Mucosa of rectum (tissue), 2 donors: ENCODE data around the gene GNAT2.
A peak's percentile ranks its signal among the peaks of the same experiment; 100 is the strongest.

Experiments
- H3K27ac ChIP-seq, 2 donors: one replicate each; pipeline ENCODE4 v1.7.0; 2013; ENCODE audit warnings: inconsistent platforms in 2 of 2, low read depth in 2 of 2, low read length in 2 of 2
- H3K27me3 ChIP-seq, 2 donors: one replicate each; pipeline ENCODE4 v1.7.0; 2013; ENCODE audit warnings: low read length in 2 of 2; ENCODE audit not compliant: control insufficient read depth in 2 of 2, insufficient read depth in 2 of 2
- H3K36me3 ChIP-seq, 2 donors: one replicate each; pipeline ENCODE4 v1.7.0; 2013; ENCODE audit warnings: low read length in 2 of 2; ENCODE audit not compliant: control insufficient read depth in 2 of 2, insufficient read depth in 2 of 2
- H3K4me1 ChIP-seq, 2 donors: one replicate each; pipeline ENCODE4 v1.7.0; 2013; ENCODE audit warnings: low read length in 2 of 2, mild to moderate bottlenecking in 1 of 2; ENCODE audit not compliant: control insufficient read depth in 2 of 2, insufficient read depth in 2 of 2
- H3K4me3 ChIP-seq, 2 donors: one replicate each; pipeline ENCODE4 v1.7.0; 2013; ENCODE audit warnings: low read length in 2 of 2
- H3K9ac ChIP-seq, 2 donors: one replicate each; pipeline ENCODE4 v1.7.0; 2013; ENCODE audit warnings: low read length in 2 of 2, low read depth in 1 of 2, mild to moderate bottlenecking in 1 of 2
- H3K9me3 ChIP-seq, 2 donors: one replicate each; pipeline ENCODE4 v1.7.0; 2013; ENCODE audit warnings: low read length in 2 of 2; ENCODE audit not compliant: control insufficient read depth in 2 of 2
- donor health status: healthy.
- donor health status: Normal muscosa, but diverticular disease.

Gene GNAT2

GRCh38 chr1:109584766-109585165, 34.6 kb downstream of the GNAT2 start:
- Histone ChIP-seq H3K4me1 (no peaks in the 10 kb centered on the region), H3K27ac (no peak overlapping the region), H3K36me3 (peaks cover 50 to 66% of the 10 kb centered on the region in 2 donors), H3K9me3 (no peaks in the 10 kb centered on the region), H3K4me3 (no peak overlapping the region), H3K9ac (no peak overlapping the region), H3K27me3 (no peaks in the 10 kb centered on the region)

GRCh38 chr1:109582021-109582420, 37.4 kb downstream of the GNAT2 start:
- Histone ChIP-seq H3K27ac (no peak overlapping the region), H3K4me1 (no peaks in the 10 kb centered on the region), H3K36me3 (peaks cover 41 to 64% of the 10 kb centered on the region in 2 donors), H3K4me3 (no peak overlapping the region), H3K9me3 (no peaks in the 10 kb centered on the region), H3K9ac (no peak overlapping the region), H3K27me3 (no peaks in the 10 kb centered on the region)

GRCh38 chr1:109579491-109579890, 39.9 kb downstream of the GNAT2 start:
- no peaks in the 10 kb centered on the region for H3K9me3 ChIP-seq
- H3K4me3 ChIP-seq, result no peak overlapping the region
- peaks cover 17 to 46% of the 10 kb centered on the region in 2 donors for H3K36me3 ChIP-seq
- H3K27me3 ChIP-seq, result no peaks in the 10 kb centered on the region
- no peak overlapping the region for H3K27ac ChIP-seq
- no peak overlapping the region for H3K9ac ChIP-seq
- H3K4me1 ChIP-seq, result no peaks in the 10 kb centered on the region

- Histone ChIP-seq H3K27me3 (no peaks in the 10 kb centered on the region), H3K36me3 (peaks cover 13 to 41% of the 10 kb centered on the region in 2 donors), H3K9me3 (no peaks in the 10 kb centered on the region), H3K27ac (no peak overlapping the region), H3K4me1 (no peaks in the 10 kb centered on the region), H3K9ac (no peak overlapping the region), H3K4me3 (no peak overlapping the region)
These were observed 40.4 kb downstream of the GNAT2 start for GRCh38 chr1:109578947-109579443.

GRCh38 chr1:109573785-109574184, 45.6 kb downstream of the GNAT2 start:
- Histone ChIP-seq H3K36me3 (peaks cover 0 to 4% of the 10 kb centered on the region in 2 donors), H3K9ac (no peak overlapping the region), H3K4me3 (no peak overlapping the region), H3K4me1 (no peaks in the 10 kb centered on the region), H3K27me3 (no peaks in the 10 kb centered on the region), H3K9me3 (no peaks in the 10 kb centered on the region), H3K27ac (no peak overlapping the region)

- Histone ChIP-seq H3K9ac (no peak overlapping the region), H3K9me3 (no peaks in the 10 kb centered on the region), H3K27ac (no peak overlapping the region), H3K4me1 (peaks cover 0 to 17% of the 10 kb centered on the region in 2 donors), H3K27me3 (no peaks in the 10 kb centered on the region), H3K4me3 (no peak overlapping the region), H3K36me3 (no peaks in the 10 kb centered on the region)
These were observed 49.0 kb downstream of the GNAT2 start for GRCh38 chr1:109570414-109570813.

GRCh38 chr1:109569323-109569722, 50.1 kb downstream of the GNAT2 start:
- H3K36me3 ChIP-seq, result no peaks in the 10 kb centered on the region
- H3K9me3 ChIP-seq, result no peaks in the 10 kb centered on the region
- H3K9ac ChIP-seq, result no peak overlapping the region
- H3K27me3 ChIP-seq, result no peaks in the 10 kb centered on the region
- H3K4me3 ChIP-seq, result no peak overlapping the region
- no peak overlapping the region for H3K27ac ChIP-seq
- peaks cover under 1 to 17% of the 10 kb centered on the region in 2 donors for H3K4me1 ChIP-seq

DNA sequence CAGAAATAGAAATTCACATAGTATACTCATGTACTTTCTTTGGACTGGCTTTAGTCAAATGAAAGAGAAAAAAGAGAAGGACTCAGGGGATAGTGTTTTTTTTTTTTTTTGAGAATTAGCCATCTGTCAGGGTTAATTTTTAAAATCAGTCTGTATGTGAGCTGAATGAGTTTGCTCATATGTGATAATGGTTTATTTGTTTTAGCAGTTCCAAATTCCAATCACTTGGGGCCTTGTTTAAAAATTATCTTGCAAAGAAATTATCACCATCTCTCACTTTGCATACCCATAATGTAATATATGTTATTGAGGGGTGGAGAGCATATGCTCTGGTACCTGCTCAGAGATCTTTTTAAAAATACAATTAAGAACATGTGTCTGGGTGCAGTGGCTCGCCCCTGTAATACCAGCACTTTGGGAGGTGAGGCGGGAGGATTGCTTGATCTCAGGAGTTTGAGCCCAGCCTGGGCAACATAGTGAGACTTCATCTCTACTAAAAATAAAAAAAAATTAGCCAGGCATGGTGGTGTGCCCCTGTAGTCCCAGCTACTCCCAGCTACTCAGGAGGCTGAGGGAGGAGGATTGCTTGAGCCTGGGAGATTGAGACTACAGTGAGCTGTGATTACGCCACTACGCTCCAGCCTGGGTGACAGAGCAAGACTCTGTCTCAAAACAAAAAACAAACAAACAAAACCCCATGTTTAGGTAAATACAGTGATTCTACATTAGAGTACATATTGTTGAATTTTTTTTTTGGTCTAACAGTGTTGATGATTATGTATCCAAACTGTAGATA, 51.3 kb downstream of the GNAT2 start:
- Histone ChIP-seq H3K4me3 (peak overlapping the region in 1 of 2 donors; percentile 35), H3K4me1 (peaks cover 13 to 27% of the 10 kb centered on the region in 2 donors), H3K27ac (no peak overlapping the region), H3K9me3 (no peaks in the 10 kb centered on the region), H3K27me3 (no peaks in the 10 kb centered on the region), H3K9ac (no peak overlapping the region), H3K36me3 (no peaks in the 10 kb centered on the region)

GRCh38 chr1:109566982-109567381, 52.4 kb downstream of the GNAT2 start:
- no peaks in the 10 kb centered on the region for H3K36me3 ChIP-seq
- H3K27me3 ChIP-seq, result no peaks in the 10 kb centered on the region
- no peak overlapping the region for H3K27ac ChIP-seq
- peaks cover 23 to 33% of the 10 kb centered on the region in 2 donors for H3K4me1 ChIP-seq
- H3K9ac ChIP-seq, result no peak overlapping the region
- H3K4me3 ChIP-seq, result no peak overlapping the region
- no peaks in the 10 kb centered on the region for H3K9me3 ChIP-seq

DNA sequence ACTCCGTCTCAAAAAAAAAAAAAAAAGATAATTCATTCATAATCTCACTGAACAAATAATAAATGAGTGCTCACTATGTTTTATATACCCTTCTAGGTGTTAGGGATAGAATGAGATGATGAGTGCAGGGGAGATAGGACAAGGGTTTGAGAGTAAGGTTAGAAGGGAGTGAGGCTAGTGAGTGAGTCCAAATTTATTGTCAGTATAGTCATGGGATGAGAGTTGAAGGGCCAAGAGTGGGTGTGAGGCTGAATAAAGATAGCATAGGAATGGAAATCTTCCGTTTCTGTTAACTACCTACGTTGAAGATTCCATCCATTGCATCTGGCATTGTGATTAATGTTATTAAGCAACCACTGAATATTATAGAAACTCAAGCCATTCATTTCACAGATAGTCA, 54.2 kb downstream of the GNAT2 start:
- H3K27ac ChIP-seq, result no peak overlapping the region
- H3K4me3 ChIP-seq, result no peak overlapping the region
- H3K36me3 ChIP-seq, result no peaks in the 10 kb centered on the region
- peaks cover 32 to 33% of the 10 kb centered on the region in 2 donors for H3K4me1 ChIP-seq
- no peaks in the 10 kb centered on the region for H3K27me3 ChIP-seq
- no peak overlapping the region for H3K9ac ChIP-seq
- no peaks in the 10 kb centered on the region for H3K9me3 ChIP-seq
